ENCODE measurements around the gene IKZF3.

Gene IKZF3

GRCh38 chr17:39737206-39737759, 126.8 kb downstream of the IKZF3 start:
- no peak overlapping the region for H3K27ac ChIP-seq (replicated peaks; ENCODE audit: low read length)
- H3K4me1 ChIP-seq (ENCODE audit: control insufficient read depth in 2 of 2, insufficient read depth in 1 of 2, low read depth in 1 of 2, low read length in 2 of 2) = peaks cover 14 to 20% of the 10 kb centered on the region in 2 donors
- WGBS, 2 donors (ENCODE audit: extremely low coverage in 2 of 2, insufficient read length in 2 of 2, insufficient replicate concordance in 1 of 2) = no CpG with 5 or more reads among the region's 13 CpGs
- H3K4me3 ChIP-seq (ENCODE audit: low read length in 2 of 2) = no peak overlapping the region
- peak overlapping the region; percentile 63 for H2BK15ac ChIP-seq (ENCODE audit: low read length)
- no peak for DNase-seq (ENCODE audit: low spot score)
- no peak overlapping the region for H2AFZ ChIP-seq (ENCODE audit: low read length)
- peak overlapping the region; percentile 7 for H3K9ac ChIP-seq (ENCODE audit: low read depth, low read length, poor library complexity)
- no peak overlapping the region for H2BK120ac ChIP-seq (ENCODE audit: low read depth, low read length)
- no peak overlapping the region for H4K91ac ChIP-seq (ENCODE audit: low read depth, low read length, poor library complexity)
- H3K18ac ChIP-seq (ENCODE audit: low read length) = peak overlapping the region; percentile 53
- H3K14ac ChIP-seq (ENCODE audit: low read length) = no peak overlapping the region
- no peaks in the 10 kb centered on the region for H3K79me1 ChIP-seq (ENCODE audit: low read depth, low read length)
- H3K9me3 ChIP-seq (replicated peaks in 1 of 2; ENCODE audit: control insufficient read depth in 2 of 2, insufficient read depth in 1 of 2, low read depth in 1 of 2, low read length in 2 of 2) = no peaks in the 10 kb centered on the region
- H3K23ac ChIP-seq (ENCODE audit: low read depth, low read length, poor library complexity) = no peak overlapping the region
- H2AK5ac ChIP-seq (ENCODE audit: low read depth, low read length) = peak overlapping the region; percentile 73
- no peaks in the 10 kb centered on the region for H3K36me3 ChIP-seq (replicated peaks in 1 of 2; ENCODE audit: control insufficient read depth in 2 of 2, insufficient read depth in 2 of 2, low read length in 2 of 2)
- H2BK12ac ChIP-seq (ENCODE audit: low read length) = no peak overlapping the region
- H4K8ac ChIP-seq (ENCODE audit: low read depth, low read length) = no peak overlapping the region
- no peak overlapping the region for H3K4ac ChIP-seq (ENCODE audit: low read length)
- H3K27me3 ChIP-seq (ENCODE audit: control insufficient read depth in 3 of 3, insufficient read depth in 3 of 3, low read depth in 1 of 3, low read length in 3 of 3) = peaks cover 0 to 69% (median 26%) of the 10 kb centered on the region in 3 experiments
- H3K4me2 ChIP-seq (ENCODE audit: insufficient read depth, low read length, poor library complexity, severe bottlenecking) = peak overlapping the region; percentile 94
- no peak overlapping the region for H2BK5ac ChIP-seq (ENCODE audit: low read length)

DNA sequence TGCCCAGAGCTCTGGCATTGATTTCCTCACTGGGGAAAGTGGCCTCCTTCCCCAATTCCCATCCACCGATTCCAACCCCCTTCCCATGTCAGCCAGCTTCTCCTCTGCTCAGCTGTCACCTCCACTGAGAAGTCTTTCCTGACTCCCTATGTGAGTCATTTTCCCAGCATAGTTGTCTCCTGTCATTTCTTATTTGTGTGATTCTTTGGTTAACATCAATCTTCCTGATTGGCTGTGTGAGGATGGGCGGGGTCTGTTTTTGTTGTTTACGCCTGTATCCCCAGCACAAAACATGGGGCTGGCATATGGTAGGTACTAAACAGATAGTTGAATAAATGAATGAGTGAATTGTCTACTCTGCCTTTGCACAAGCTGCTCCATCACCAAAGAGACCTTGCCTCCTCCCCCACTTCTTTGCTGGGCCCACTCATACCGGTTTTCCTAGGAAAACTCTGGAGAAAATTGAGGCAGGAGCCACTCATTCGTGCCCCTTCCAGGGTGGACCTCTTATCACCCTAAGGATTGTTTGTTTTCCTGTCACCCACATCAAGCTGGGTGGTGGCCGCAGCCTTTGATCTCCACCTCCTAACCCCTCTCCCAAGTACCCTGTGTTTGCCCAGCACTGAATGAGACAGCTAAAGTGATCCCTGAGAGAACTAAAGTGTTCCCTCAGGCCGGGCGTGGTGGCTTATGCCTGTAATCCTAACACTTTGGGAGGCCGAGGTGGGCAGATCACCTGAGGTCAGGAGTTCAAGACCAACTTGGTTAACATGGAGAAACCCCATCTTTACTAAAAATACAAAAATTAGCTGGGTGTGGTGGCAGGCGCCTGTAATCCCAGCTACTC, 127.6 kb downstream of the IKZF3 start:
- H3K4ac ChIP-seq (ENCODE audit: low read length) = no peak overlapping the region
- H2AK5ac ChIP-seq (ENCODE audit: low read depth, low read length) = no peak overlapping the region
- H2BK5ac ChIP-seq (ENCODE audit: low read length) = no peak overlapping the region
- no peak overlapping the region for H4K8ac ChIP-seq (ENCODE audit: low read depth, low read length)
- no peak overlapping the region for H2BK120ac ChIP-seq (ENCODE audit: low read depth, low read length)
- no peak overlapping the region for H4K91ac ChIP-seq (ENCODE audit: low read depth, low read length, poor library complexity)
- no peak overlapping the region for H3K4me2 ChIP-seq (ENCODE audit: insufficient read depth, low read length, poor library complexity, severe bottlenecking)
- H2AFZ ChIP-seq (ENCODE audit: low read length) = no peak overlapping the region
- no peak overlapping the region for H3K14ac ChIP-seq (ENCODE audit: low read length)
- WGBS, 2 donors (ENCODE audit: extremely low coverage in 2 of 2, insufficient read length in 2 of 2, insufficient replicate concordance in 1 of 2) = no CpG with 5 or more reads among the region's 10 CpGs
- no peaks in the 10 kb centered on the region for H3K9me3 ChIP-seq (replicated peaks in 1 of 2; ENCODE audit: control insufficient read depth in 2 of 2, insufficient read depth in 1 of 2, low read depth in 1 of 2, low read length in 2 of 2)
- H2BK15ac ChIP-seq (ENCODE audit: low read length) = no peak overlapping the region
- H3K79me1 ChIP-seq (ENCODE audit: low read depth, low read length) = no peaks in the 10 kb centered on the region
- H3K23ac ChIP-seq (ENCODE audit: low read depth, low read length, poor library complexity) = no peak overlapping the region
- no peak overlapping the region for H2BK12ac ChIP-seq (ENCODE audit: low read length)
- no peak overlapping the region for H3K4me3 ChIP-seq (ENCODE audit: low read length in 2 of 2)
- H3K27ac ChIP-seq (replicated peaks; ENCODE audit: low read length) = no peak overlapping the region
- H3K9ac ChIP-seq (ENCODE audit: low read depth, low read length, poor library complexity) = no peak overlapping the region
- H3K27me3 ChIP-seq (ENCODE audit: control insufficient read depth in 3 of 3, insufficient read depth in 3 of 3, low read depth in 1 of 3, low read length in 3 of 3) = peaks cover 0 to 61% (median 26%) of the 10 kb centered on the region in 3 experiments
- H3K36me3 ChIP-seq (replicated peaks in 1 of 2; ENCODE audit: control insufficient read depth in 2 of 2, insufficient read depth in 2 of 2, low read length in 2 of 2) = no peaks in the 10 kb centered on the region
- peaks cover 14 to 20% of the 10 kb centered on the region in 2 donors for H3K4me1 ChIP-seq (ENCODE audit: control insufficient read depth in 2 of 2, insufficient read depth in 1 of 2, low read depth in 1 of 2, low read length in 2 of 2)
- H3K18ac ChIP-seq (ENCODE audit: low read length) = peak overlapping the region; percentile 67
- DNase-seq (ENCODE audit: low spot score) = no peak

GRCh38 chr17:39735882-39736281, 128.2 kb downstream of the IKZF3 start:
- Histone ChIP-seq H3K14ac (ENCODE audit: low read length) (no peak overlapping the region), H3K4ac (ENCODE audit: low read length) (no peak overlapping the region), H3K27ac (replicated peaks; ENCODE audit: low read length) (no peak overlapping the region), H4K8ac (ENCODE audit: low read depth, low read length) (no peak overlapping the region), H2BK12ac (ENCODE audit: low read length) (no peak overlapping the region), H3K4me3 (ENCODE audit: low read length in 2 of 2) (no peak overlapping the region), H3K9me3 (replicated peaks in 1 of 2; ENCODE audit: control insufficient read depth in 2 of 2, insufficient read depth in 1 of 2, low read depth in 1 of 2, low read length in 2 of 2) (no peaks in the 10 kb centered on the region), H3K9ac (ENCODE audit: low read depth, low read length, poor library complexity) (no peak overlapping the region), H2AK5ac (ENCODE audit: low read depth, low read length) (no peak overlapping the region), H3K79me1 (ENCODE audit: low read depth, low read length) (no peaks in the 10 kb centered on the region), H3K27me3 (ENCODE audit: control insufficient read depth in 3 of 3, insufficient read depth in 3 of 3, low read depth in 1 of 3, low read length in 3 of 3) (peaks cover 0 to 55% (median 23%) of the 10 kb centered on the region in 3 experiments), H4K91ac (ENCODE audit: low read depth, low read length, poor library complexity) (no peak overlapping the region), H3K36me3 (replicated peaks in 1 of 2; ENCODE audit: control insufficient read depth in 2 of 2, insufficient read depth in 2 of 2, low read length in 2 of 2) (no peaks in the 10 kb centered on the region), H2BK5ac (ENCODE audit: low read length) (no peak overlapping the region), H2BK15ac (ENCODE audit: low read length) (no peak overlapping the region), H3K4me1 (ENCODE audit: control insufficient read depth in 2 of 2, insufficient read depth in 1 of 2, low read depth in 1 of 2, low read length in 2 of 2) (peaks cover 14 to 18% of the 10 kb centered on the region in 2 donors), H3K23ac (ENCODE audit: low read depth, low read length, poor library complexity) (no peak overlapping the region), H3K18ac (ENCODE audit: low read length) (peak overlapping the region; percentile 67), H2AFZ (ENCODE audit: low read length) (no peak overlapping the region), H2BK120ac (ENCODE audit: low read depth, low read length) (no peak overlapping the region), H3K4me2 (ENCODE audit: insufficient read depth, low read length, poor library complexity, severe bottlenecking) (no peak overlapping the region)
- no peak for DNase-seq (ENCODE audit: low spot score)
- WGBS, 2 donors (ENCODE audit: extremely low coverage in 2 of 2, insufficient read length in 2 of 2, insufficient replicate concordance in 1 of 2) = no CpG with 5 or more reads among the region's 2 CpGs

DNA sequence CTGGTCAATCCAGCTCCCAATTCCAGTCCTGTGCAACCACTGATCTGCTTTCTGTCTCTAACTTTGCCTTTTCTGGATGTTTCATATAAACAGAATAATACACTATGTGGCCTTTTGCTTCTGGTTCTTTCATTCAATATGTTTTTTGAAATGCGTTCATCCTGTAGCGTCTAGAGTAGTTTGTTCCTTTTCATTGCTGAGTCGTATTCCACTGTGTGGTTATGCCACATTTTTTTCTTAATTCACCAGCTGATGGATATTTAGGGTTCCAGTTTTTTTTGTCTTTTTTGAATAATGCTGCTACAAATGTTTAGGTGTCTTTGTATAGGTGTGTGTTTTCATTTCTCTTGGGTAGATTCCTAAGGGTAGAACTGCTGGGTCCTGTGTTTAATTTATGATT, 131.5 kb downstream of the IKZF3 start:
- Histone ChIP-seq H3K4ac (ENCODE audit: low read length) (no peak overlapping the region), H3K27me3 (ENCODE audit: control insufficient read depth in 3 of 3, insufficient read depth in 3 of 3, low read depth in 1 of 3, low read length in 3 of 3) (peaks cover 0 to 23% (median 5%) of the 10 kb centered on the region in 3 experiments), H3K36me3 (replicated peaks in 1 of 2; ENCODE audit: control insufficient read depth in 2 of 2, insufficient read depth in 2 of 2, low read length in 2 of 2) (peaks cover 8 to 17% of the 10 kb centered on the region in 2 donors), H2AFZ (ENCODE audit: low read length) (no peak overlapping the region), H3K9me3 (replicated peaks in 1 of 2; ENCODE audit: control insufficient read depth in 2 of 2, insufficient read depth in 1 of 2, low read depth in 1 of 2, low read length in 2 of 2) (no peaks in the 10 kb centered on the region), H3K18ac (ENCODE audit: low read length) (no peak overlapping the region), H4K91ac (ENCODE audit: low read depth, low read length, poor library complexity) (no peak overlapping the region), H3K4me2 (ENCODE audit: insufficient read depth, low read length, poor library complexity, severe bottlenecking) (no peak overlapping the region), H4K8ac (ENCODE audit: low read depth, low read length) (no peak overlapping the region), H2BK120ac (ENCODE audit: low read depth, low read length) (no peak overlapping the region), H3K4me3 (ENCODE audit: low read length in 2 of 2) (no peak overlapping the region), H3K14ac (ENCODE audit: low read length) (no peak overlapping the region), H2BK5ac (ENCODE audit: low read length) (no peak overlapping the region), H2BK12ac (ENCODE audit: low read length) (no peak overlapping the region), H2BK15ac (ENCODE audit: low read length) (no peak overlapping the region), H3K9ac (ENCODE audit: low read depth, low read length, poor library complexity) (no peak overlapping the region), H3K23ac (ENCODE audit: low read depth, low read length, poor library complexity) (no peak overlapping the region), H2AK5ac (ENCODE audit: low read depth, low read length) (no peak overlapping the region), H3K4me1 (ENCODE audit: control insufficient read depth in 2 of 2, insufficient read depth in 1 of 2, low read depth in 1 of 2, low read length in 2 of 2) (peaks cover 0 to 3% of the 10 kb centered on the region in 2 donors), H3K27ac (replicated peaks; ENCODE audit: low read length) (no peak overlapping the region), H3K79me1 (ENCODE audit: low read depth, low read length) (no peaks in the 10 kb centered on the region)
- DNase-seq (ENCODE audit: low spot score) = no peak
- no CpG with 5 or more reads among the region's 3 CpGs for WGBS, 2 donors (ENCODE audit: extremely low coverage in 2 of 2, insufficient read length in 2 of 2, insufficient replicate concordance in 1 of 2)
